OCI-LY7 (cell line): ENCODE data around the gene MPEG1.

ENCODE experiments used
- CTCF ChIP-seq: fragments of 200-600 bp; sonication (generic); conservative IDR thresholded peaks from 2 replicates; pipeline ENCODE4 v1.5.1; 2014; ENCODE audit warnings: mild to moderate bottlenecking, antibody characterized with exemption, low read length, moderate library complexity, mixed read lengths
- EZH2phosphoT487 ChIP-seq: fragments of 200-600 bp; sonication (generic); IDR thresholded peaks from 2 replicates; pipeline ENCODE4 v1.6.1; 2018; ENCODE audit warnings: low read depth, borderline replicate concordance, mild to moderate bottlenecking, mixed run types, antibody characterized with exemption, low read length, moderate library complexity, mixed read lengths

GRCh38 chr11:59181746-59182456 is 30.8 kb downstream of the MPEG1 start:
- TF ChIP-seq CTCF, result no peak
- TF ChIP-seq EZH2phosphoT487, result no peak
